ENCODE measurements around the gene TOMM40. TPM values are rescaled to one million over a fixed set of nuclear protein-coding genes. Genes with fewer than 3 reads are reported as not detected.

The TOMM40 gene
- total RNA-seq, 1 donor from 2014 or later: 40.8 TPM

GRCh38 chr19:44889830-44890365 lies 1.2 kb upstream of the TOMM40 start:
- Histone ChIP-seq H3K9me3 (no peaks in the 10 kb centered on the region), H3K36me3 (peaks cover 54% of the 10 kb centered on the region), H3K4me3 (peak overlapping the region; percentile 80), H3K4me1 (peaks cover 27% of the 10 kb centered on the region), H3K27me3 (ENCODE audit: low read depth) (no peaks in the 10 kb centered on the region), H3K27ac (peak overlapping the region; percentile 95)
- intact Hi-C loops (cut with DNase I): no loop called here
- ATAC-seq: no peak
- no peak for DNase-seq
- no peak for TF ChIP-seq CTCF (IDR thresholded peaks at IDR 0.05)

- Histone ChIP-seq H3K9me3 (no peaks in the 10 kb centered on the region), H3K36me3 (peaks cover 57% of the 10 kb centered on the region), H3K4me1 (peaks cover 27% of the 10 kb centered on the region), H3K27ac (peak overlapping the region; percentile 95), H3K4me3 (peak overlapping the region; percentile 80), H3K27me3 (ENCODE audit: low read depth) (no peaks in the 10 kb centered on the region)
- intact Hi-C loops (cut with DNase I): no loop called here
- ATAC-seq (peak; percentile 95 to 97), DNase-seq (no peak)
- TF ChIP-seq CTCF (IDR thresholded peaks at IDR 0.05): no peak
Measured at GRCh38 chr19:44890366-44891015, 563 bp upstream of the TOMM40 start.

GRCh38 chr19:44892932-44893331 lies 1.9 kb downstream of the TOMM40 start:
- Histone ChIP-seq H3K27ac (no peak overlapping the region), H3K9me3 (no peaks in the 10 kb centered on the region), H3K4me3 (no peak overlapping the region), H3K36me3 (peaks cover 58% of the 10 kb centered on the region), H3K4me1 (peaks cover 27% of the 10 kb centered on the region), H3K27me3 (ENCODE audit: low read depth) (no peaks in the 10 kb centered on the region)
- ATAC-seq (no peak), DNase-seq (no peak)
- TF ChIP-seq CTCF (IDR thresholded peaks at IDR 0.05): no peak
- intact Hi-C loops (cut with DNase I): no loop called here

GRCh38 chr19:44893332-44894051 lies 2.4 kb downstream of the TOMM40 start:
- peaks cover 58% of the 10 kb centered on the region for H3K36me3 ChIP-seq
- TF ChIP-seq CTCF (IDR thresholded peaks at IDR 0.05): no peak
- H3K27me3 ChIP-seq (ENCODE audit: low read depth): no peaks in the 10 kb centered on the region
- H3K4me3 ChIP-seq: no peak overlapping the region
- ATAC-seq: no peak
- intact Hi-C loops (cut with DNase I): no loop called here
- H3K27ac ChIP-seq: no peak overlapping the region
- no peaks in the 10 kb centered on the region for H3K9me3 ChIP-seq
- peaks cover 27% of the 10 kb centered on the region for H3K4me1 ChIP-seq
- DNase-seq: no peak

GRCh38 chr19:44894052-44894400 lies 3.0 kb downstream of the TOMM40 start:
- Histone ChIP-seq H3K9me3 (no peaks in the 10 kb centered on the region), H3K27me3 (ENCODE audit: low read depth) (no peaks in the 10 kb centered on the region), H3K27ac (no peak overlapping the region), H3K36me3 (peaks cover 59% of the 10 kb centered on the region), H3K4me3 (no peak overlapping the region), H3K4me1 (peaks cover 27% of the 10 kb centered on the region)
- intact Hi-C loops (cut with DNase I): no loop called here
- no peak for ATAC-seq
- no peak for TF ChIP-seq CTCF (IDR thresholded peaks at IDR 0.05)
- no peak for DNase-seq

All from lower lobe of right lung (tissue), 2 donors.